Activated CD4-positive, alpha-beta T cell treated with anti-CD3 and anti-CD28 coated beads, Interleukin-2, Interleukin-4, amounts not matched to agents 100 ng/mL and 50 ng/mL, durations not matched to agents 16 hours and 8 hours (primary cell): Measurements from ENCODE around the gene TMEM51.

Experiments used
- DNase-seq: peaks from one replicate; pipeline ENCODE4 v3.0.0-alpha.2; 2020; ENCODE audit warnings: low spot score

TMEM51 gene

DNA sequence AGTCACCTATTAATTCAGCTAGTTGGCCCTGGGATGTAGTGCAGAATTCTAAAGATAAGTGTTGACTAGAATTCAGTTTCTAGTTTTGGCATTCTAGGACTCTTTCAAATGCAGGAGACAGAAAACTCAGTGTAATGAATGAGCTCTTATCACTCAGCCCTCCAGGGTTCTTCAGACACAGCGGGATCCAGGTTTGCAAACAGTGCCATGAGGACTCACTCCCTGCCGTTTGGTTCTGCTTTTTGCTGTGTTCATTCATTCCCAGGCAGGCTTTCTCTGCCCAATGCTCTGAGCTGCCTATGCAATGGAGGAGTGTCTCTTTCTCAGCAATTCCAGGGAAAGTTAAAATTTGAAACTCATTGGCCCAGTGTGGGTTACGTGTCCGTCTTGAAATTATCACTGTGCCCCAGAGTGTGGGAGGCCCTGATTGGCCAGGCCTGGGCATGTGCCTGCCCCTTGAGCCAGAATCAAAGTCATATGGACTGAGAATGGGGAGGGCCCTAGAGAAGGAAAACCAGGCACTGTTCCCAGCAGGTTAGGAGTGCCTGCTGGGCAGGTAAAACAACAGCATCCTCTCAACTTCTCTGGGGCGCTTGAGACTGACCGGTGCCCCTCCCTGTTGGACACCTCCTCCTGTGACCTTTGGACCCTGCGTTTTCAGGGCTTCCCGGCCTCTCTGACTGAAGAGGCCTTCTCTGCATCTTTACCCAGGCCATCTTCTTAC is 43.4 kb downstream of the TMEM51 start:
- DNase-seq = no peak

GRCh38 chr1:15197591-15198447 is 44.3 kb downstream of the TMEM51 start:
- no peak for DNase-seq

DNA sequence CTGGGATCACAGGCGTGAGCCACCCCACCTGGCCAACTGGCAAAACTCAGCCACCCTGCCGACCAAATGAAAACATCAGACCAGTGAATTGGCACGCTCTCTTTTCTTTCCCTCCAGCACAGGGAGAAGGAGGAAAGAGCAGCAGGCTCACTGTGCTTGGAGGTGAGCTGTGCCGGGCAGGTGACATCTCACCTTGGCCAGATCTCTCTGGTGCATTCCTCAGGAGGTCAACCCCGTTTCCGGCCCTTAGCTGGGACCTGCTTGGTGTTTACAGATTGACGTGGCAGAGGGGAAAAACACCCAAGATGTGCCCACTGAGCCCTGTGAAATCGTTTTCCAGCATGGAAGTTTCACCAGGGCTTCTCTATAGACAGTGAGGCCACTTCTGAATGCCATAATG is 45.1 kb downstream of the TMEM51 start:
- no peak for DNase-seq

GRCh38 chr1:15201221-15201620 is 47.7 kb downstream of the TMEM51 start:
- no peak for DNase-seq

- DNase-seq = no peak
Observed at GRCh38 chr1:15201849-15202551, 48.5 kb downstream of the TMEM51 start.

DNA sequence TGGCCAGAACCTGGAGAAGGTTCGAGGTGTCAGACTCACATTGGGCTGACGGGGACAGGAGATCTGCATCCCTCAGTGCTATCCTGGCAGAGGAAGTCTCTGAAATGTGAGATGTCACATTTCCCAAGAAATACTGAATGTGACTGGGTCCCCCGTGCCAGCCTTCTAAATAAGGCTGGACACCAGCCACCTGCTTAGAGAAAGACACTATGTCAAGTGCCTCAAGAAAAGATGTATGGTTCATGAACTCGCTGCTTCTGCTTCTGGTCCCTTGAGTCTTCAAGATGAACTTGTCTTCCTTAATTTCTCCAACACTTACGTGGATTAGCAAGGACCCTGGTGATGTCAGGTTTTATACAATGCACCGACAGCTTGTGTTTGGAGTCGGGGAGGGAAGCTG is 51.4 kb downstream of the TMEM51 start:
- no peak for DNase-seq

GRCh38 chr1:15205586-15206346 is 52.2 kb downstream of the TMEM51 start:
- DNase-seq = no peak

GRCh38 chr1:15206418-15207030 is 53.0 kb downstream of the TMEM51 start:
- DNase-seq = no peak

GRCh38 chr1:15207031-15207828 is 53.7 kb downstream of the TMEM51 start:
- no peak for DNase-seq

- DNase-seq = no peak
Observed at GRCh38 chr1:15207829-15208429, 54.4 kb downstream of the TMEM51 start.

DNA sequence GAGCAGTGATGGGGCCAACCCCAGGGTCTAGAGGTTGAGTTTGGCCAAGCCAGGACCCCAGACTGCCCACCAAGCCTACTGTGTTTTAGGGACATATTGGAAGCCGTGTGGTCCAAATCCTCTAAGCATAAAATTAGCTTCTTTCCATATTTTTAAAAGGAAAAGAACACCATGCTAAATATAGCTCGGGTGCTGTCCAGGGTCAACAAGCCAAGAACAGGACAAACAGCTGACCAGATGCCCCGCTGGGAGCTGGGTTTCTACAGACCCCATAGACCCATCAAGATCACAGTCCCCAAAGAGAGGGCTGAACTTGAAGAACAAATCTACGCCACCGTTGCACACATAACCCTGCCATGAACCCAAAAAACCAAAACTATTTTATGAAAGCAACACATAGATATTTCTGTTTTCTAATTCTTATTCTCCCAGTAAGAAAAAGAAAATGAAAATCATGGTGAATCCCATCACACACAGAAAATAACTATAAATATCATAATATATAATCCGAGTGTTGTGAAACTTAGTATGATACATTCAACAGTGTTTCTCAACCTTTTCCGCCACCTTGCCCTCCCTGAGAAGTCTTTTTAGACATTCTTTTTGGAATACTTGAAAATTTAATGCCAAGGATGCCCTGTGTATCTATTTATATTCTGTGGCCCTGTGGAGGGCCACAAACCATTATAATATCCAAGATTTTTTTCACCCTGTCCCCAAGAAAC is 57.3 kb downstream of the TMEM51 start:
- no peak for DNase-seq

GRCh38 chr1:15211424-15211823 is 57.9 kb downstream of the TMEM51 start:
- DNase-seq = no peak

DNA sequence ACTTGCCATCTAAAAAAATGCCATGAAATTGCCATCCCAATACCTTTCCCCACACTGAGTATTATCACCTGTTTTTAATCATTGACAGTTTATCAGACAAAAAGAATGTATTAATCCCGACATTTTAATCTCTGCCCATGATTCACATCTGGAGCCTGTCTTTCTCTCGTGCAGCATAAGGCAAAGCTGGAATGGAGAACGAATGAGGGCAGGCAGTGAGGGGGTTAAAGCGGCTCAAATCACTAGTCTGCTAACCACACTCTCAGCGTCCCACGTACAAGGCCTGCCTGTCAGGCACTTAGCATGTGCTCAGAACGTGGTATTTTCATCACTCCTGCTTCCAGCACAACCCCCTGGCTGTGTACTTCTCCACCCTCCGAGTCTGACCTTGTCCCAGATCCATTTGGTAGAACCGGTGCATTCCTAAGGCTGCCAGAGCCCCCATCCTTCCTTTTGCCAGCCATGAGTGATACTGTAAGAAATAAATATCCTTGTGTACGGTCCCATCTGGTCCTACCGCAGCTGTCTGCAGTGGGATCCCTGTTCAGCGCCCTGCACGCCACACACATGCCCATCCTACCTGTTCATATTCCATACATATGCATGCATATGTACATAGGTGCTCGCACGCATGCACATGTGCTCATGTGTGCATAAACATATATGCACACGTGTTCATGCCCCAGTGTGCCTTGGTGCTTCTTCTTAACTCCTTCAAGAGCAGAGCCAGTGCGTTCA is 58.8 kb downstream of the TMEM51 start:
- DNase-seq = no peak

DNA sequence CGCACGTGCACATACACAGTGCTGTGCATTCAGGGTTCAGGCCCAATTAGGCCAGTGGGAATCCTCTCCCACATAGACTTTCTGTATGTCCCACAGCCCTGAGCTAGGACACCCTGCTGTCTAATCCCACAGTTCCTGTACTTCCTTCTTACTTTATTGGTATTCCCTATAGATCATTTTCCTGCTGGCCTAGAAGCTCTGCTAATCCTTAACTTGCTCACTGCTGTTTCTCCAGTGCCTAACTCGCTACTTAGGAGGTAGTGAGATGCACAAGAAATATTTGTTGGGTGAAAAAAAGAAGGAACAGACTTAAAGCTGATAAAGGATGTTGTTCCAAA is 59.4 kb downstream of the TMEM51 start:
- DNase-seq = no peak

DNA sequence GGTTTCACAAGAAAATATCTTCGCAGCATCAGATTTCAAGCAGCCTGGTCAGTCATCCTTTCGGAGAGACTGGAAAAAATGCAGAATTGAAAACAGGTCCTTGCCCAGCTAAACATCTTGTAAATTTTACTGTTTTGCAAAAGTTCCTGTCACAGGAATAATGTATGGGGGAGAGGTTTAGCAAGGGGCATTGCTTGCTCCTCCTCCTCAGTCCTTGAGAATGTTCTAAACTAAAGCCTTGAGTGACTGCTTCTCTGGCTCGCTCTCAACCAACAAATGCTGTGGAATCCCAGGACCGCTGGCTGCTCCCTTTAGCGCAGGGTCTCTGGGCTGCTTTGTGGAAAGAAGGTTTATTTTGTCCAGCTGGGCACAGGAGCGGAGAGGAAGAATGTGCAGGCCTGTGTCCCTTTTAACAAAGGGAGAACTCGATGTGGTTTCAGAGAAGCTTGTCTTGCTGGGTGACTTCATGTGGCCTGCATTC is 59.8 kb downstream of the TMEM51 start:
- no peak for DNase-seq

GRCh38 chr1:15214527-15214926 is 61.0 kb downstream of the TMEM51 start:
- DNase-seq = no peak

GRCh38 chr1:15215116-15215515 is 61.6 kb downstream of the TMEM51 start:
- no peak for DNase-seq

DNA sequence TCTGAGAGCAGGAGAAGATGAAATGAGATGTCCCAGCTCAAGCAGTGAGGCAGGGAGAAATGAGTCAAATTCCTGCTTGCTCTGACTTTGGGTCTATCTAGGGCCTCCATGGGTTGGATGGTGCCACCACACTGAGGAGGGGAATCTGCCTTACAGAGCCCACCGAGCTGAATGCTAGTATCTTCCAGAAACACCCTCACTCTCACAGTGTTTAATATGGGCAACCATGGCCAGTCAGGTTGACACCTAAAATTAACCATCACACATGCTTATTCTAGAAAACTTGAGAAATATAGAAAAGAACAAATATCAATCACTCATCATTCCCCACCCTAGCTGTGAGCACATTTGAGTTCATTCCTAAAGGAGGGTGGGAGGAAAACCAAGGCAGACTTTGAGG is 64.1 kb downstream of the TMEM51 start:
- no peak for DNase-seq
